Posterior vena cava (tissue), 2 donors: Measurements from ENCODE around the gene IFITM10. TPM values are rescaled to one million over a fixed set of nuclear protein-coding genes. Genes with fewer than 3 reads are reported as not detected.

Experiments used
- DNase-seq: peaks from one replicate; pipeline ENCODE4 v3.0.0-alpha.2; 2020; ENCODE audit warnings: low spot score
- intact Hi-C, 2 donors: fragments of 100-400 bp; cut with DNase I; formaldehyde crosslinking; loops; one replicate each; pipeline versions ENCODE4 v1.14.1 to v1.14.2; 2022 to 2023
- total RNA-seq, 2 donors: library from RNA; stranded (reverse); fragmentation: NEBNext Ultra II Directional; extraction: Animal tissue kit (Norgen Biotek cat#: 25700); gene quantifications; one replicate each; pipeline ENCODE4 v1.2.1, GENCODE V29; 2021
- donor health status: DM: yes; HTN: yes; CAD: no.
- donor health status: DM: yes; HTN: yes; CAD: no.

IFITM10 gene
- total RNA-seq, 2 donors from 2014 or later = 1.4 to 2.4 TPM

- peak; percentile 78 for DNase-seq
- intact Hi-C loops = no loop called here
Measured at GRCh38 chr11:1755692-1756561, 5.5 kb upstream of the IFITM10 start.

- DNase-seq = no peak
- intact Hi-C loops = no loop called here
Measured at GRCh38 chr11:1755344-1755691, 4.9 kb upstream of the IFITM10 start.

DNA sequence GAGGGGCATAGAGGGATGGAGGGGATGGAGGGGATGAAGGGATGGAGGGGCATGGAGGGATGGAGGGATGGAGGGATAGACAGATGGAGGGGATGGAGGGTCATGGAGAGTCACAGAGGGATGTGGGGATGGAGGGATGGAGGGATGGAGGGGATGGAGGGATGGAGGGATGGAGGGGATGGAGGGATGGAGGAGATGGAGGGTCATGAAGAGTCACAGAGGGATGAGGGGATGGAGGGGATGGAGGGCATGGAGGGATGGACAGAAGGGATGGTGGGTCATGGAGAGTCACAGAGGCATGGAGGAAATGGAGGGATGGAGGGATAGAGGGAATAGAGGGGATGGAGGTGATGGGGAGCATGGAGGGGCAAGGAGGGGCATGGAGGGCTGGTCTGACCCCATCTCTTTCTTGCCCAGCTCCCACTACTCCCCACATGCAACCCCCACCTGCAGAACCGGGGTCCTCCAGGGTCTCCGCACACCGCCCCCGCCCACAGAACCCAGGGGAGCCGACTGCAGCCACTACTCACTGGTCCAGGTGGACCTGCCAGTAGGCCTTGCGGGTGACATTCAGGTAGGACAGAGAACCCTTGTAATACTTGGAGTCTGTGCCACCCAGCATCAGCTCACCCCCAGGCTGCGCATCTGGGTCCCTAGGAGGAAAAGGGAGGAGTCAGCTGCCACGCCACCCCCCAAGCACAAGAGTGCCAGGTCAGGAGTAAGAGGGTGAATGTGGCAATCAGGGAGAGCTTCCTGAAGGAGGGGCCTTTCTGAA lies 4.2 kb upstream of the IFITM10 start:
- DNase-seq = no peak
- intact Hi-C loops = no loop called here

GRCh38 chr11:1753929-1754305 lies 3.5 kb upstream of the IFITM10 start:
- no peak for DNase-seq
- intact Hi-C loops = no loop called here

GRCh38 chr11:1753229-1753928 lies 3.0 kb upstream of the IFITM10 start:
- no peak for DNase-seq
- intact Hi-C loops = no loop called here

DNA sequence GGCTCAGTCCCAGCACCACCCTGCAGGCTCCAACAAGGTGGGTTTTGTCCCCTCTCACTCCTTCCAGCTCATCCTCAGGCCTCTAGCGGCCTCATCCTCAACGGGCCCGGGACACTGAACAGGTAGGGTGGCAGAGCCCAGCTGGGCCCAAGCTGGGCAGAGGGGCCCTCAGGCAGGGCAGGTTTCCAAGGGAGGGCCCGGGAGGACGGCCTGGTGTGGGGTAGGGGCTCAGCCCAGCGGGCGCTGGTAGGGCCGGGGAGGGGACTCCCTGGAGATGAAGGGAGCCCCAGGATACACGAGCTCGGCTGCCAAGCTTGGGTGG lies 2.5 kb upstream of the IFITM10 start:
- intact Hi-C loops = no loop called here
- no peak for DNase-seq

- intact Hi-C loops = no loop called here
- peak; percentile 79 for DNase-seq
Measured at GRCh38 chr11:1751999-1752906, 1.9 kb upstream of the IFITM10 start.

GRCh38 chr11:1751531-1751921 lies 1.1 kb upstream of the IFITM10 start:
- intact Hi-C loops = no loop called here
- peak; percentile 72 for DNase-seq

DNA sequence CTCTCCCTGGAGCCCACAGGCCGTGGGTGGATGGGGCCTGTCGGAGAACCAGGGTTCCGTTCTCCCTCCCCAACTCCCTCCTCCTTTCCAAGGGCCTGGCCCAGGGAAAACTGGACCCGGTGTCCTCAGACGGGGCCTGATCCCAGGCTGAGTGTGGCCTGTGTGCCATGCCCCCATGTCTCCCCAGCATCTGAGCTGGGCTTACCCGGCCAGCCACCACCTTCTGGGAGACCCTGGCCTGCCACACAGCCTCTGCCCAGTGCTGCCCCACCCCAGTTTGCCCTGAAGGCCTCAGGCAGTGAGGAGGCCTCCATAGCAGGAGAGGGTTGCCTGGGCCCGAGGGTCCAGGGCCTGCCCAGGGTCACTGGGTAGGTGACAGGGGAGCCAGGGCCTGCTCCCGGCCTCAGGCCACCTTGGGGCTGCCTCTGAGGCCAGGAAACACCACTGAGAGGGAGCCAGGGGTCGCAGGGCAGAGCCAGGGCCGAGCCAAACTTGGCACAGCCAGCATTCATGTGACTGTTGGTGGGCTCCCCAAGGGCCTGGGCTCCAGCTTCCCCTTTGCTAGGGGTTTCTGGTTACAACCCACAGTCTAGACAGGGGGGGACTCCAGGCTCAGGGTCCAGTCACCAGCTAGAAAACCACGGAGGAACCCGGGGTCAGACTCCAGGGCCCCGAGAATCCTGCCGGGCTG lies 590 bp upstream of the IFITM10 start:
- DNase-seq = peak; percentile 81
- intact Hi-C loops = no loop called here

DNA sequence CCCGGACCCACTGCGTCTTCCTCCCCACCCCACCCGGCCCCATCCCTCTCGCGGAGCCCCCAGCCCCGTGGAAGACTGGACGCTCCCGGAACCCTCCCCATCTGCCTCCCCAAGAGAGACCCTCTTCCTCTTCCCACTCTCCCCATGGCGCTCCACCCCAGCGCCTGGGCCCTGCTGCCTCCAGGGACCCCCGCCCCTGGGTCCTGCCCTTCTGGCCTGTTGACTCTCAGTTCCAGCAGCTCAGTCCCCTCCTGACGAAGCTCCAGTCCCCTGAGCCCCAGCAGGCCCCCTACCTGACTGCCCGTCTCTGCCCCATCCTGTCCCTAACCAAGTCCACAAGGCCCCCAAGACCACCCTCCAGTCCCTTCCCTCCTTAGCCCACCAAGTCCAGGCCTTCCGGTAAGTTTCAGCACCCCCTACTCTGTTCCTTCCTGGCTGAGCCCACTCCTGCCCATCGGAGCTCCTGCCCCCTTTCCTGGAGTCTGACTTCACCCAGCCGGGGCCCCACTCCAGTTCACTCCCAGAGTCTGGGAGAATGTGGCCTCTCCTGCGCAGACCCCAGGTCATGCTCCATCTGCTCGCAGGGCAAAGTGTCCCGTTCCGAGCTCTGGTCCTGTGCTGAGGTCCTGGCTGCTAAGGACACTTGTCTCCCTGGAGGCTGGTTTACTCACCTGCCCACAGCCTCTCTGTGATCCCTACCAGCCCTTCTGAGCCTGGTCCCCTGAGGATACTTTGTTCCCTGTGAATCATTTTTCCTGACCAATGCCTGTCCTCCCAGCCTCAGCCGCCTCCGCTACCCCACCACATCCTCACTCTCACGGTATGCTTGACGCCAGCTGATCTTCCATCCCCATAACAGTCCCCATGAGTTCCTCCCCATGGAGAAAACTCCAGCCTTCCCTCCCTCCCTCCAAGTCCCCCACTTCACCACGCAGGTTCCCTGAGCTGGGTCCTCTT lies 722 bp downstream of the IFITM10 start:
- intact Hi-C loops = no loop called here
- peak; percentile 83 for DNase-seq

DNA sequence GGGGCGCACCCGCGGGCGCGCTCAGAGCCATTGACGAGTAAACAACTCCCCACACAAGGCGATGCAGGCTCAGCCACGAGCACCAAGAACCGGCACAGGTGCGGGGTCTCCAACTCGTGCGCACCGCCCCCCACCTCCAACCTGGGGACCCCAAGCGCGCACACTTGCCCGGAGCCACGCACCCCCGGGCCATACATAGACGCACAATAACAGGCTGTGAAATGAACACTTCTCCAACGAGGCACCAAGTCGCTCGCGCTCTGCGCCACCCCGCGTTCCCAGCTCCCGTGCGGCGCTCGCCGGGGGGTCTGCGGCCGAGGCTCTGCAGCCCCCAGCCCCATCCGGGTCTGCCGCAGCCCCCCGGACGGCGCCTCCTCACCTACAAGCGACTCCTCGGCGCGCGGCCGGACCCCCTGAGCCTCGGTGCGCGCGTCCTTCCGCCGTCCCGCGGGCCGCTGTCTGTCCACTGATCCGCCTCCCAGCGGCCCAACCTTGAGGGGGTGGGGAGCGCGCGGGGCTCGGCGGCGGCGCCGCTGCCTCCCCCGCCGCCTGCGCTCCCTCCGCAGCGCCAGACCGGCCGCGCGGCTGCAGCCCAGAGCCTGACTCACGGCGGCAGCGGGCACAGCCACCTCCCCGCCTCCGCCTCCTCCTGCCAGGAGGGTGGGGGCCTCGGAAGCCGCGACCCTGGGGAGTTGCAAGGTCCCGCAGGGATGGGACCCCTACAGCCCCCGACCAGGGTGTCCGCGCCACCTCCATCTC lies 1.6 kb downstream of the IFITM10 start:
- peak; percentile 82 for DNase-seq
- intact Hi-C loops = no loop called here

- DNase-seq = peak; percentile 81
- intact Hi-C loops = no loop called here
Measured at GRCh38 chr11:1747753-1748635, 2.4 kb downstream of the IFITM10 start.

- DNase-seq = peak; percentile 80
- intact Hi-C loops = no loop called here
Measured at GRCh38 chr11:1746956-1747752, 3.2 kb downstream of the IFITM10 start.

GRCh38 chr11:1746511-1746931 lies 3.9 kb downstream of the IFITM10 start:
- intact Hi-C loops = no loop called here
- peak; percentile 87 for DNase-seq

- peak; percentile 30 for DNase-seq
- intact Hi-C loops = no loop called here
Measured at GRCh38 chr11:1745701-1746320, 4.6 kb downstream of the IFITM10 start.
